CD4-positive, alpha-beta T cell treated with Interleukin-10 for 1 hour (primary cell): ENCODE data around the gene PGF.
"Not testable (repeated sequence)": the region's sequence is repeated elsewhere in the genome, so short reads cannot be mapped to it uniquely, and the experiment has no call there.

Experiments used
- DNase-seq: peaks from one replicate; pipeline ENCODE4 v3.0.0-alpha.2; 2020

PGF gene

GRCh38 chr14:74955229-74956026 is at the start of gene PGF:
PGF (minus strand) TSS chr14:74955597; CDS start chr14:74955242, 355 bp downstream.
- DNase-seq, result peak; percentile 43

- DNase-seq, result no peak
Observed at GRCh38 chr14:75003250-75004027, 48.0 kb upstream of the PGF start.

DNA sequence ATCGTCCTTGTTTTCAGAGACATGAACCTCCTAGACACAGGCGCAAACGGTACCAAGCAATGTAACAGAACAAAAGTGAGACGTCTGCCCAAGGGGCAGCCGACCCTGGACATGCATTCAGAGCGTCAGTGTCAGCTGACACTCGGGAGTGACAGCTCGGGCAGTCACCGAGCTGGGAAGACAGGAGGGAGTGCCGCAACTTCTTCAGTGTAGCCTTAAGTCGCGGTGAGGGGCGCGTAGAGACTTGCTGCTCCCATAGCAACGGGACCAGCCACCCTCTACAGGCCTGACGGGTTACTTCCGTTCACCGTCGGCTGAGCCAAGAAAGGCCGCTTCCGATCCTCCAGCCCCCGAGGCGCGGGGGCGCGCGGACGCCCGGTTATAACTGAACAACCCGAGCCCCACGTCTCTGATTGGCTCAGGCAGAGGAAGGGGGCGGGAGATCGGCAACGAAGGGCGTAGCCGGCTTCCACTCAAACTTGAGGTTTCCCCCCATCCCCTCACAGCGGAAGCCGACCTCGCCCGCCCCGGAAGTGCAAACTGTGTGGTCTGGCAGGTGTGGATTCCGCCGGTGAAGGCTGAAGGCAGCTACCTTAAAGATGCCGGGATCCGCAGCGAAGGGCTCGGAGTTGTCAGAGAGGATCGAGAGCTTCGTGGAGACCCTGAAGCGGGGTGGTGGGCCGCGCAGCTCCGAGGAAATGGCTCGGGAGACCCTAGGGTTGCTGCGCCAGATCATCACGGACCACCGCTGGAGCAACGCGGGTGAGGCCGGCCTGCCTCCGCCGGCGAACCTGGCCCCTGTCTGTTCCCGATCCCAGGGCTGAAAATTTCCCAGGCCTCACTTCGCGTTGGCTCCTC is 47.2 kb upstream of the PGF start, which contains the start of gene EIF2B2:
TSS of gene EIF2B2 (plus strand) at position 530 of the 858 bp plus-strand sequence. CDS start at position 600, 70 bp downstream.
- DNase-seq, result peak; percentile 99

DNA sequence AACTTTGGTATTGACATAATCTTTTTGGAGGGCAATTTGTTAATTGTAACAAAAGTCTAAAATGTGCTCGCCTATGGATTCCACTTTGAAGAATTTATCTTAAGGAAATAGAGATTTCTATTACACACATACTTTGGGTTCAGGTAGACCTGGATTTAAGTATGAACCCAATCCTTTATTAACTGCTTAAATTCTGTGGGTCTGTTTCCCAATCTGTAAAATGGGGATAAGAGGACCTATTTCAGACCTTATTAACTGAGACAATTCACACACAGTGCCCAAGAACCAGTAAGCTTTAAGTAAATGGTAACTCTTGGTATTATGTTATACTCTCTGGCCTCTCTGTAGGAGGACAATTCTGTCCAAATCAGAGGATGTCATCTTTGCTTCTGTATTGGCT is 46.5 kb upstream of the PGF start:
- no peak for DNase-seq

GRCh38 chr14:75001261-75001660 is 45.9 kb upstream of the PGF start:
- DNase-seq, result no peak

GRCh38 chr14:74995781-74996180 is 40.4 kb upstream of the PGF start:
- not testable (repeated sequence) for DNase-seq

GRCh38 chr14:74994182-74994581 is 38.8 kb upstream of the PGF start:
- DNase-seq, result not testable (repeated sequence)

- DNase-seq, result no peak
Observed at GRCh38 chr14:74988993-74989392, 33.6 kb upstream of the PGF start.

DNA sequence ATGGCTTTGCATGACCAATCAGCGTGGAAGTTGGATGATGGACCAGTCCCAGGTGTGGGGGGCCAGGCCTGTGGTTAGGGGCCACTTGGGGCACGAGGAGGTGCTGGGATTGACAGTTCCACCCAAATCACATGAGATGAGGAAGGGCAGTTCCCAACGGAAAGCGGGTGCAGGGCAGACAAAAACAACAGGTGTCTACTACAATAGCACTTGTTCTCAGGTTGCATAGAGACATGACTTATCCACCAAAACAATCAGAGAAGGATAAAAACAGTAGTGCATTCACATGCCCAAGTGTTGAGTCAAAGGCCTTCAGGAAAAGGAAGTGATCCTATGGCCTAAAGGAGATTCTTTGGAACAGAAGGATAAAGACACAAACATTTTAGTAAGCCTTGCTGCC is 32.7 kb upstream of the PGF start:
- DNase-seq, result no peak

DNA sequence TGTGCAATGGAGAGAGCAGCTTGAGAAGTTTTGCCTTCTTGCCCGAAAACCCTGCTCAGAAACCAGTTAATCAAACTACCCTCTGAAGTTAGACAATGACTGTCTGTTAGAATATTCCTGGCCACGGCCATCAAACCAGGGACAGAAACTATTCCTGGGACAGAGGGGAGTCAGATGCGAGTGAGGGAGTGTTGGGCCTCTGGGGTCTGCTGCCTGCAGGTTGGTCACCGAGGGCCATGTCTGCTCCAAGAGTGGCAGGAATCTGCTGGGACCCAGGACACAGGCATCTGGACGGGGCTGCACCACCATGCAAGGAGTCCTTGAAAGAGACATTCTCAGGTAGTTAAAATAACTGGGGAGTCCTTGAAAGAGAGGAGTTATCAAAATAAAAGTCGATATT is 30.4 kb upstream of the PGF start:
- no peak for DNase-seq

DNA sequence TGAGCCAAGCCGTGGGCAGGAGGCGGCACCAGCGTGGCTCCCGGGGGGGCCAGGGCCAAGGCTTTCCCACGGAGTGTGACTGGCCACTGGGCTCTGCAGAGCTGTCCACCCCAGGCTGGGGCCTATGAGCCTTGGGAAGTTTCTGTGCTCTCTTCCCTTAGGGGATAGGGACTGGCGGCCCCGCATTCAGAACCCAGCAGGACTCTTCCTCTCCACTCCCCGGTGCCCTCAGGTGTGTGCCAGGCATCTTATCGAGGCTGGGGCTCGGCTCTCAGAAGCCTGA is 29.6 kb upstream of the PGF start:
- no peak for DNase-seq

DNA sequence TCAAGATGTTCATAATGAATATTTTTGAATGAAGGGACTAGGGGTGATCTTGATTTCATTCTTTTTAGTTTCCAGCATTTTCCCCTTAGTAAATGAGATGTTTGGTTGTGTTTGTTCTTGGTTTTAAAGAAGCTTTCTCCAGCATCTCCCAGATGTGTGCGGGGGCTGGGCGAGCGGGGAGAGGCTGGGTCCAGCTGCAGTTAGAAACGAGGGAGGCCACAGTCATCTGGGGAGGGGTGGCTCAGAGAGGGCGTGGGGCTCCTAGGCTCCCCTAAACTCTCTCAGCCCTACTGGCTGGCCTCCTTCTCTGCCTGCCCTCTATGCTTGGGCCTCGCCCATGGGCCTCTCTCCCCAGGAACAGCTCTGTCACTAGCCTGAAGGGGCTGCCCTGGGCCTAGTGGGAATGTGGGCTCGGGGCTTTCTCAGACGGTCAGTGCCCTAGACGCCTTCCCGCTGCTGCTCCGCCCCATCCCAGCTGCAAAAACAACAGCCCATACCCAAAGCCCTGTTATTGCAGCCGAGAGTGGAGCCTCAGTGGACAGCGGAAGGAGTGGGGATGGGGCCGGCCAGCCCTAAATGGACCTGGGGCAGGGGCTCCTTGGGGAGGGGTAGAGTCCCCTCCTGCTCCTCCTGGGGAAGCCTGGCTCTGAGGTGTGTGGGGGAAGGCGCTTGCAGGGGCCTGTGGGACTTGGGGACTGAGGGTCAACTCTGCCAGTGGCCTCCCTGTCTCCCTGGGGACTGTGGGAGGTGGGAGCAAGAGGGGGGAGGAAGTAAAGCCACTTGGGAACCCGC is 29.0 kb upstream of the PGF start:
- DNase-seq, result no peak

GRCh38 chr14:74983343-74983742 is 27.9 kb upstream of the PGF start:
- DNase-seq, result no peak

DNA sequence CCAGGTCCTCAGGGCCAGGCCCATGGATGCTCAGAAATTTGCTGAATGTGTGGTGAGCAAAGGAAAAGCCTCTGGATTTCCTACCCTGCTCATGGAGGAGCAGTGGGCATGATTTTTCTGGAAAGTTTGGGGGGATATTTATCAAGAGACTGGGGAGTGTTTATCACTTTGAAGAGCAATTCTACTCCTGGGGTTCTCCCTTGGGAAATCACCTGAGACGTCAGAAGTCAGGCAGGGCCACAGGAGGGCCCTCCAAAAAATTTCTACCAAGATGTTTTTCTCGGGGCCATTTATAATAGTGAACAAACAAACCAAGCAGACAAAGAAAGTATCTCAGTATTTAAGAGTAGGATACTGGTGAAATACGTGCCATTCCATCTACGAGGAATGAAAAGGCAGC is 27.3 kb upstream of the PGF start:
- DNase-seq, result no peak

- DNase-seq, result no peak
Observed at GRCh38 chr14:74981833-74982232, 26.4 kb upstream of the PGF start.

DNA sequence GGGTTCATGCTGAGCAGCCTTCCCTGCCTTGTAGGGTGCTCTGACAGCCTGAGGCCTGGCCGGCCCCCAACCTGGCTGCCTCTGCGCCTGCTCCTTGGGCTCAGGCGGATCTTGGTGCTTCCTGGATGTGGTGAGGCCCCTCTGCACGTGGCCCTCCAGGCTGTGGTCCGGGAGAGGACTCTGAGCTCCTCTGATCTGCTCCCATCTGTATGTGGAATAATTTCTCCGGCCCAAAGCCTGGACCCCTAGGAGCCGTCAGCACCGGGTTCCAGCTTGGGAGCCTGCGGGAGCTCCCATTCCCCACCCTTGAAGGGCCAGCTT is 26.0 kb upstream of the PGF start:
- no peak for DNase-seq

GRCh38 chr14:74980731-74981461 is 25.5 kb upstream of the PGF start:
- no peak for DNase-seq

- no peak for DNase-seq
Observed at GRCh38 chr14:74980398-74980730, 25.0 kb upstream of the PGF start.

- DNase-seq, result no peak
Observed at GRCh38 chr14:74979442-74980397, 24.3 kb upstream of the PGF start.

GRCh38 chr14:74979029-74979428 is 23.6 kb upstream of the PGF start:
- DNase-seq, result no peak

DNA sequence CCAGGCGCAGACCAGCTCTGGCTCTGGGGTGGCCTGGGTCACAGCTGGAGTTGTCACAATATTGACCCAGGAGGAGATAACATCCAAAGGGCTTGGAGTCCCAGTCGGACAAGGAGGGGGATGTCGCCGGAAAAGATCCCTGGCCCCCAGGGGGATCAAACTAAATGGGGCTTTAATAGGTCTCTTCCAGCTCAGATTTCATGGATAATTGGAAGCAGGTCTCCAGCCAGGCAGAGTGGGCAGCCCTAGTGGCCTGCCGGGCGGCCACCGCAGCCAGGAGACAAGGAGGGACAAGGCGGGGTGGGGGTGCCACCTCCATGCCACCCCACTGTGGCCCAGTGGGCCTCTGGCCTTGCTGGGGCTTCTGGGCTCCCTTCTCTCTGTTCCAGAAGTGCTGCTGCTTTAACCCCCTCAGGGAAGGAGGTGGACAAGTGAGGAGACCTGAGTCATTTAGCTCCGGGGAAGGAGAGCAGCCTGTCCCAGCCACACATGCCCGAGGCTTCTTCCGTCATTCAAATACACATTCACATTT is 23.1 kb upstream of the PGF start:
- DNase-seq, result no peak
